Adrenal gland (tissue), 5 donors: Measurements from ENCODE around the gene WDR77.

Experiments used
- CTCF ChIP-seq, 6 experiments: fragments of 450-650 bp in 4 of 6; fragments of 200-600 bp in 2 of 6; sonication (generic) in 1 of 6; IDR thresholded peaks; 1 replicate in 5 of 6; 2 replicates in 1 of 6; pipeline versions ENCODE4 v1.5.1 to v1.8.0; 2016 to 2021; ENCODE audit warnings: antibody characterized with exemption in 6 of 6, mild to moderate bottlenecking in 2 of 6, moderate library complexity in 1 of 6
- POLR2A ChIP-seq, 2 donors: fragments of 450-650 bp; IDR thresholded peaks; one replicate each; pipeline ENCODE4 v1.6.1; 2017; ENCODE audit warnings: antibody characterized with exemption in 2 of 2, mild to moderate bottlenecking in 2 of 2, moderate library complexity in 1 of 2
- donor health status: DM: no; HTN: no; CAD: no.

DNA sequence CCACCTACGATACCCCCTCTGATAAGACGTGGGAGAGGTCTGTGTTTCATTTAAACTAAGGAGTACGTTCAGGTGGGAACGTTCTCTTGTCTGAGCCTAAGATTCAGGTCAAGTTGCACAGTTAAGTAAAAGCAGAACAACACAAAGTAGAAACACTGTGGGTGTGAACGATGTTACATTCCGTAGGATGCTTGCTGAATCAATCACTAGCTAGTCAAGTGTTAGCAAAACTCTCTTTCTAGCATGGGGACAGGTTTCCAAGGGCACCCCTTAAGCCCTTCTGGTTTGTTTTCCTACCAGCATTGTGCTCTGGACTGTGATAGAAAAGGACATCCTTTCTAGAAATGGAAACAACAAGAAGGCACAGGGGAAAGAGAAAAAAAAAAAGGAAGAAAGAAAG, 38.1 kb upstream of the WDR77 start:
- TF ChIP-seq POLR2A (IDR thresholded peaks at IDR 0.05) = no peak
- no peak for TF ChIP-seq CTCF (IDR thresholded peaks at IDR 0.05)
